ENCODE measurements around the gene TYRP1.
A peak's percentile ranks its signal among the peaks of the same experiment; 100 is the strongest.
"Not testable (repeated sequence)": the region's sequence is repeated elsewhere in the genome, so short reads cannot be mapped to it uniquely, and the experiment has no call there.

The TYRP1 gene

DNA sequence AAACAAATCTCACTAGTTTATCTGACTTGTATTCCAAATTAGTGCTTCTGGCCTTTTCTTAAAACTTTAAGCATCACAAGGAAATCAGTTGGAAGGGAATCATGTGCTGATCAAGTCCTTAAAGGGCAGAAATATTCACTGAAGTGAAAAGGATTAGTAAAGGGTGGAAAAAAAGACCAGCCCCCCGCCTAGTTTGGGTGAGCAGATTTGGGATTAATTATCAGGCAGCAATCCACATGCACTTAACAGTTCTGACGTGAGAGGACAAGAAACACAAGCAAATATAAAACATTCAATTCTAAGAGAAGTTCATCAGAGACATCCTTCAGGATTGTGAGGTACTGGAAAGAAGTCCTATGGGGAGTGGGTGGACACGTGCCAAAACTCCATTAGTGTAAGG, at the start of gene TYRP1:
TSS of gene TYRP1 (plus strand) at position 245 of the 400 bp plus-strand sequence. CDS start 612 bp downstream, outside the sequence.
- no peak for DNase-seq (ENCODE audit: low spot score)

DNA sequence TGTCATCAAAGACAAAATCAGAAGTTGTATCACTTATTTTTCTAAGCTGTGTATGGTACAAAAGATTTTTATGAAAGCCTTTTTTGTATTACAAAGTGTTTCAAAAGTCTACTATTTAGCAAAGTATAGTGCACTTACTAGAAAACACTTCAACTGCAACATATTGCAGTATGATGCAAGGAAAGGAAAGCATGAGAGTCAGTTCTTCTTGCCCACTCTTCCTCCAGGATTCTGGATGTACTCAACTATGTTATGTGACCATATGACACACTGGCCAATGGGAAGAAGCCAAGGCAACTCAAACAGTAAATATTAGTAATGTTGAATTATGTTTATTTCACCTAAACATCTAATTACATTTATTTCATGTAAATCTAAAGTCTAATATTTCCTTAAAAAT, 49.5 kb upstream of the TYRP1 start:
- DNase-seq (ENCODE audit: low spot score), result no peak

DNA sequence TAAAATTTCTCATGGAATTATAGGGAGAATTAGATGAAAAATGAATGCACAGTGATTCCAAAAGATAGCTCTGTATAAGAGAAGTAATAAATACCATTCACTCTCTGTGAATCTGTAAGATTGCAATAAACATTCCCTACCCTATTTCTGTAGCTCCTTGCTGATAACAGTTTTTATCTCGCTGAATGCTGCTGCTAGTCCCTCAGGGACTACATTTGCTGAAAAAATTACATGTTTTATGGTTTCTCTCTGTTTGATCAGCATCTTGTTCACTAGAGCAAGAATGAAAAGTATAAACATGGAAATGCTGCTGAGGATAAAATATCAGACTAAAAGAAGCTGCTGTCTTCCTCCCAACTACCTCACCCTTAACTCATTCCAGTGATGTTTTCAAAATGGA, 44.3 kb upstream of the TYRP1 start:
- DNase-seq (ENCODE audit: low spot score), result no peak

DNA sequence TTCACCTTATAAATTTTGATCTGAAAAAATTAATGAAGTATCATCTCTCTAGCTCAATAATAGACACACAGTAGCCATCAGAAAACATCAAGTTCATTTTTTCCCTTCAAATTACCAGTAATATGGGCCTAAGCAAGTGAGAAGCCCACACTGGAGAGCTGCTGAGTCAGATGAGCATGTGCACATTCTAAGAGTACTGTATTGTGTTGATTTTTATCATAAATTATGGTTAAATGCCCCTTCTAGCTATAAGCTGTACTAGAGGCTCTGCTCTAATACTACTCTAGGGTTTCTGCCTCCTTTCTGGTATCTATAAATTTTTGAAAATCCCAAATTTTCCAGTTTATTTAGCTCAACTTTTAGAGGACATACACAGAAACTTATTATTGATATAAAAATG, 42.1 kb upstream of the TYRP1 start:
- no peak for DNase-seq (ENCODE audit: low spot score)

GRCh38 chr9:12652973-12653372, 40.2 kb upstream of the TYRP1 start:
- no peak for DNase-seq (ENCODE audit: low spot score)

GRCh38 chr9:12656803-12657202, 36.4 kb upstream of the TYRP1 start:
- no peak for DNase-seq (ENCODE audit: low spot score)

GRCh38 chr9:12657233-12657632, 36.0 kb upstream of the TYRP1 start:
- no peak for DNase-seq (ENCODE audit: low spot score)

DNA sequence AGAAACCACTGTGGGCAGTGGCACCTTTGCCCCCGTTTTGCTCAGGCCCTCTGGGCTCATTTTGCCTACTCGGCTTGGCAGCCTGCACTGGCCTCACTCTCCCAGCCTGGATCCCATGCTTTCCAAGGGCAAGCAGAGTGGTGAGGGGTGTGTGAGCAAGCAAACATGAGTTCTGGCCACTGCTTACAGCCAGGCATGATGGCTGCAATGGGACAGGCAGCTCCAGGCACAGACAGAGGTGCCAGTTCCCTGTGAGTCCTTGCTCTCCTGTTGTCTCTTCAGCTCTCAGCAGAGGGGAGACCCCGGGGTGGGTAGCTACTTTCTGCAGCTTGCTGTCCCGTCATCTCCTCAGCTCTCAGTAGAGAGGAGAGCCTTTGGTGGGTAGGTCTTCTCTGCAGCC, 35.2 kb upstream of the TYRP1 start:
- no peak for DNase-seq (ENCODE audit: low spot score)

DNA sequence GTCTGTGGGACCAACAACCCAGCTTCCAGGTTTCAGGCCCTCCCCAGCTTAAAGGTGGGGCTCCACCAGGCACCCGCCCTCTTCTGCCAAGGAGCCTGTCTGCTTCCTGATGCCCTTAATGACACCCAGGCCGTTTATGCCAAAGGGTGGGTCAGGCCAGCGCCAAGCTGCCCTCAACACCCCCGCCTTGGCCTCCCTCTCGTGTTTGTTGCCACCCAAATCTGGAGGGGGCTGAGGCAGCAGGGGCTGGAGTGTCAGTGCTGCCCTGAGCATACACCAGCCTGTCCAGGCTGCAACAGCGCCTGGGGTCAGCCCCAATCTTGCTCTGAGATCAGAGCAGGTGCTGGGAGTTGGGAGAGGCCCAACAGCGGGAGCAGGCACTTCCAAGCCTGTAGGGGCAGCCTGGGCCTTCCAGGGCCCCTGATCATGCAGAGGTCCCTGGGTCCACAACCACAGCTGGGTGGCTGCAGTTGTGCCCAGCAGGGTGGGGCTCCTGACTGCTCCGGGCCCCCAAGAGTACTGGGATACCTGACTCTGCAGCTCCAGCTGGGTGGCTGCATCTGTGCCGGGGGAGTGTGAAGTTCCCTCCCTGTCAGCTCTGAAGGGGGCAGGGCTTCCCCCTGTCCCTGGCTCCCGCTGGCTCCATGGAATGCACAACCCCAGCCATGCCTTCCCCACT, 34.5 kb upstream of the TYRP1 start:
- no peak for DNase-seq (ENCODE audit: low spot score)

- DNase-seq (ENCODE audit: low spot score), result no peak
Measured at GRCh38 chr9:12659220-12659619, 34.0 kb upstream of the TYRP1 start.

GRCh38 chr9:12666813-12667212, 26.4 kb upstream of the TYRP1 start:
- no peak for DNase-seq (ENCODE audit: low spot score)

GRCh38 chr9:12667892-12668291, 25.3 kb upstream of the TYRP1 start:
- no peak for DNase-seq (ENCODE audit: low spot score)

DNA sequence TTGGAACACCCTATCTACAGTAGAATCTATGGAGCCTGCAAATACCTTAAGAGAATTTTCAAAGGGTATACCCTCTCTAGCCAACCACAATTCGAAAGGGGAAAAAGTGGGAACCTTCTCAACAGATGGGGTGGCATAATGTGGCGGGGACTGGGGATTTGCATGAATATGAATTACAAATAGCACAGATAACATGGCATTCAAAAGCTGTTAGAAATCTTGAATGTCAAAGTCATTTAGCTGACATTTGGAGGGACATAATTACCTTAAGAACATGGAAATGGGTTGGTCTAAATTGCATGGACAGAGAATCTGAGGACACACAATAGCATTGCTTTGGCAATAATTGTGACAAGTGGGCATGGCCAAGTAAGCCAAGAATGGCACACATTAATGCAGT, 23.2 kb upstream of the TYRP1 start:
- no peak for DNase-seq (ENCODE audit: low spot score)

- DNase-seq (ENCODE audit: low spot score), result peak; percentile 42
Measured at GRCh38 chr9:12674961-12675360, 18.2 kb upstream of the TYRP1 start.

GRCh38 chr9:12677462-12678126, 15.6 kb upstream of the TYRP1 start:
- DNase-seq (ENCODE audit: low spot score), result not testable (repeated sequence)

GRCh38 chr9:12680341-12680740, 12.8 kb upstream of the TYRP1 start:
- peak; percentile 43 for DNase-seq (ENCODE audit: low spot score)

- DNase-seq (ENCODE audit: low spot score), result no peak
Measured at GRCh38 chr9:12680757-12681156, 12.4 kb upstream of the TYRP1 start.

GRCh38 chr9:12681620-12682019, 11.6 kb upstream of the TYRP1 start:
- no peak for DNase-seq (ENCODE audit: low spot score)

DNA sequence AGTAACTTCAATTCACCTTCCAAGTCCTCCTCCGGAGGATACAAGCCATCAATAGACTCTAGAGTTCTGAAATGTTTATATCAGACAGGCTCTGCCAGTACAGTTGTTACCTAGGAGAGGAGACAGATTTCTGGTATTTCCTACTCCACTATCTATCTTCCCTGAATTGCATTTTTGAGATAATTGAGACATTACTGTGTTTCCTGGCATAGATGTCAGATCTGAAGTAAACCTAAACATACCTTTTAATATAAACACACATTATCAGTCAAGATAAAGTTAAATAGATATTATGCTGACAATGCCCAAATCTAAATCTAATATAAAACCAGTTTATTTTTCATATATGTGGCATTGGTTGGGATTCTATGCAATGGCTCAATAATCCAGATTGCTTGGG, 8.2 kb upstream of the TYRP1 start:
- no peak for DNase-seq (ENCODE audit: low spot score)

DNA sequence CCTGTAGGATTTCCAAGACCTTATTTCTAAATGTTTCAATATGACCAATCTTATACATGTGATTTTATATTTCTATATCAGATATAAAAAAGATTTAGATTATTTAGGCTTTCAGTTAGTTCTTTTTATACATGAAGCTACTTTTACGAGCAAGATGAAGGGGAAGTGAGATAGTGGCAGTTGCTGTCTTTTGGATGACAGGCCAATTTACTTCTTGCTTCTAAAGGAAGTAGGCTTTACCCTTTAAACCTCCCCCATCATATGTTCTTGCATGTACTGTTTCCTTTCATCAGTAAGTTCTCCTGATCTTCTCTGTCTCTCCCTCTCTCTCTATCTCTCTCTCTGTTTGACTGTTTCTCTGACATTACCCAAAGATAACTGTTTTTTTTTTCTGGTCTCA, 4.0 kb upstream of the TYRP1 start:
- no peak for DNase-seq (ENCODE audit: low spot score)

DNA sequence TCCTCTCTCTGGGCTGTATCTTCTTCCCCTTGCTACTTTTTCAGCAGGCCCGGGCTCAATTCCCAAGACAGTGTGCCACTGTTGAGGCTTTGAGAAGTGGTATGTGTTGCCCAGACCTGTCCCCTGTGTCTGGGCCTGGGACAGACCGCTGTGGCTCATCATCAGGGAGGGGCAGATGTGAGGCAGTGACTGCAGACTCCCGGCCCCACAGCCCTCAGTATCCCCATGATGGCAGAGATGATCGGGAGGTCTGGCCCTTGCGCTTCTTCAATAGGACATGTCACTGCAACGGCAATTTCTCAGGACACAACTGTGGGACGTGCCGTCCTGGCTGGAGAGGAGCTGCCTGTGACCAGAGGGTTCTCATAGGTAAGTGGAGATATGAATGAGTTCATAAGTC, 828 bp downstream of the TYRP1 start:
- no peak for DNase-seq (ENCODE audit: low spot score)

GRCh38 chr9:12695474-12695873, 2.3 kb downstream of the TYRP1 start:
- DNase-seq (ENCODE audit: low spot score), result peak; percentile 15

GRCh38 chr9:12696931-12697622, 3.9 kb downstream of the TYRP1 start:
- DNase-seq (ENCODE audit: low spot score), result no peak

Data from COLO829 (cell line).